WI38 (cell line): ENCODE results near the gene IL4.

Source experiments
- H3K4me3 ChIP-seq: 2 replicates; pipeline ENCODE4 v1.5.1; 2011; ENCODE audit warnings: low read depth, mild to moderate bottlenecking, control low read depth, low read length
- CTCF ChIP-seq: IDR thresholded peaks from 2 replicates; pipeline ENCODE4 v1.5.1; 2012; ENCODE audit warnings: low read depth, mild to moderate bottlenecking, control low read depth, low read length

IL4 gene

GRCh38 chr5:132729896-132730295 lies 56.1 kb downstream of the IL4 start:
- H3K4me3 ChIP-seq, result no peak overlapping the region
- no peak for TF ChIP-seq CTCF
